Measurements from ENCODE around the gene ARL2BP. TPM values are rescaled to one million over a fixed set of nuclear protein-coding genes. Genes with fewer than 3 reads are reported as not detected.

Gene ARL2BP
- total and polyA plus RNA-seq, 4 donors, result 13.4 to 33.6 (median 19.2) TPM

GRCh38 chr16:57301126-57301817 is 56.2 kb downstream of the ARL2BP start:
- no peak overlapping the region for H3K9ac ChIP-seq (ENCODE audit: low read depth in 1 of 2, low read length in 2 of 2)
- no peak overlapping the region for H3K4me3 ChIP-seq (ENCODE audit: low read depth in 1 of 3, low read length in 3 of 3)
- peaks cover 6 to 48% (median 32%) of the 10 kb centered on the region in 4 donors for H3K4me1 ChIP-seq (ENCODE audit: control insufficient read depth in 4 of 4, insufficient read depth in 4 of 4, low read length in 3 of 4)
- TF ChIP-seq HNF4G (IDR thresholded peaks at IDR 0.05) (no peak), FOXA2 (IDR thresholded peaks at IDR 0.05) (no peak), HNF4A (conservative IDR thresholded peaks at IDR 0.05) (no peak), CTCF (IDR thresholded peaks at IDR 0.05; ENCODE audit: low read depth, low read length, missing input control) (no peak), JUND (IDR thresholded peaks at IDR 0.05) (no peak), ZBTB33 (IDR thresholded peaks at IDR 0.05) (no peak), GABPA (IDR thresholded peaks at IDR 0.05 in 1 of 2, conservative IDR thresholded peaks at IDR 0.05 in 1 of 2) (no peak), SP1 (IDR thresholded peaks at IDR 0.05) (no peak), EGR1 (IDR thresholded peaks at IDR 0.05; ENCODE audit: low read depth in 2 of 2) (no peak), ATF3 (IDR thresholded peaks at IDR 0.05) (no peak), MAX (IDR thresholded peaks at IDR 0.05) (no peak), YY1 (IDR thresholded peaks at IDR 0.05) (no peak), NR2F2 (IDR thresholded peaks at IDR 0.05) (no peak), TAF1 (conservative IDR thresholded peaks at IDR 0.05) (no peak), FOXA1 (IDR thresholded peaks at IDR 0.05) (no peak), RXRA (IDR thresholded peaks at IDR 0.05) (no peak), RAD21 (IDR thresholded peaks at IDR 0.05) (no peak), REST (IDR thresholded peaks at IDR 0.05) (no peak)
- H3K27me3 ChIP-seq (ENCODE audit: control insufficient read depth in 4 of 4, insufficient read depth in 4 of 4, low read length in 3 of 4), result no peaks in the 10 kb centered on the region
- no peak for DNase-seq (ENCODE audit: low spot score)
- H3K9me3 ChIP-seq (ENCODE audit: control insufficient read depth in 4 of 4, low read length in 3 of 4), result no peaks in the 10 kb centered on the region
- WGBS, result 59% methylated on average over 19 of the region's 19 CpGs
- H3K36me3 ChIP-seq (ENCODE audit: control insufficient read depth in 4 of 4, insufficient read depth in 3 of 4, low read depth in 1 of 4, low read length in 3 of 4), result no peaks in the 10 kb centered on the region
- H3K27ac ChIP-seq (ENCODE audit: low read depth in 1 of 2, low read length in 2 of 2), result no peak overlapping the region

Other genes with a start within 250 kb of the ARL2BP start
- 10 to 100 TPM; 10.1 to 11.9 TPM for gene CPNE2, start 152.7 kb upstream of the ARL2BP start, total RNA-seq
- 10 to 100 TPM in 1 of 2 donors, 1 to 10 TPM in 1; 6.8 to 14.6 TPM for gene CPNE2, start 152.7 kb upstream of the ARL2BP start, polyA plus RNA-seq
- gene PSME3IP1, start 59.2 kb upstream of the ARL2BP start, total RNA-seq, result 10 to 100 TPM; 26.5 to 34.7 TPM
- 10 to 100 TPM; 25.0 to 25.1 TPM for gene PSME3IP1, start 59.2 kb upstream of the ARL2BP start, polyA plus RNA-seq
- gene RSPRY1, start 58.9 kb upstream of the ARL2BP start, total RNA-seq, result 10 to 100 TPM; 21.5 to 27.6 TPM
- 10 to 100 TPM; 10.9 to 18.9 TPM for gene RSPRY1, start 58.9 kb upstream of the ARL2BP start, polyA plus RNA-seq
- 1 to 10 TPM; 1.4 to 2.7 TPM for gene PLLP, start 39.4 kb downstream of the ARL2BP start, total RNA-seq
- 1 to 10 TPM; 2.6 to 5.2 TPM for gene PLLP, start 39.4 kb downstream of the ARL2BP start, polyA plus RNA-seq
- under 1 TPM in 1 of 2 donors, not detected in 1; 0.09 TPM for gene CCL22, start 113.5 kb downstream of the ARL2BP start, total RNA-seq
- gene CCL22, start 113.5 kb downstream of the ARL2BP start, polyA plus RNA-seq, result under 1 TPM in 1 of 2 donors, not detected in 1; 0.02 TPM
- gene CX3CL1, start 127.2 kb downstream of the ARL2BP start, total RNA-seq, result 1 to 10 TPM; 4.8 to 5.9 TPM
- 1 to 10 TPM; 2.5 to 5.5 TPM for gene CX3CL1, start 127.2 kb downstream of the ARL2BP start, polyA plus RNA-seq
- gene CCL17, start 159.5 kb downstream of the ARL2BP start, total RNA-seq, result not detected
- not detected for gene CCL17, start 159.5 kb downstream of the ARL2BP start, polyA plus RNA-seq
- gene CIAPIN1, start 202.1 kb downstream of the ARL2BP start, total RNA-seq, result 10 to 100 TPM; 19.5 to 23.9 TPM
- gene CIAPIN1, start 202.1 kb downstream of the ARL2BP start, polyA plus RNA-seq, result 10 to 100 TPM; 22.9 to 32.7 TPM
- gene COQ9, start 202.2 kb downstream of the ARL2BP start, total RNA-seq, result 10 to 100 TPM; 21.0 to 81.5 TPM
- 10 to 100 TPM; 50.2 to 65.8 TPM for gene COQ9, start 202.2 kb downstream of the ARL2BP start, polyA plus RNA-seq
- 10 to 100 TPM; 61.7 to 68.0 TPM for gene POLR2C, start 217.4 kb downstream of the ARL2BP start, total RNA-seq
- 10 to 100 TPM; 25.4 to 40.9 TPM for gene POLR2C, start 217.4 kb downstream of the ARL2BP start, polyA plus RNA-seq
- gene DOK4, start 241.2 kb downstream of the ARL2BP start, total RNA-seq, result 10 to 100 TPM; 15.3 to 20.8 TPM
- 10 to 100 TPM in 1 of 2 donors, 1 to 10 TPM in 1; 7.8 to 24.6 TPM for gene DOK4, start 241.2 kb downstream of the ARL2BP start, polyA plus RNA-seq